H1 (cell line): ENCODE measurements around the gene CAMP. TPM values are rescaled to one million over a fixed set of nuclear protein-coding genes. Genes with fewer than 3 reads are reported as not detected.

Source experiments
- CTCF ChIA-PET: fragments of 300-600 bp; sonication (Branson Sonifier 250); formaldehyde crosslinking; loops from one replicate; lab custom pipeline; 2021; ENCODE audit not compliant: partially characterized antibody; lab: Charles Lee
- POLR2A ChIA-PET: fragments of 300-600 bp; sonication (Branson Sonifier 250); formaldehyde crosslinking; loops from one replicate; lab custom pipeline; 2021; ENCODE audit warnings: inconsistent platforms; ENCODE audit not compliant: partially characterized antibody; lab: Charles Lee
- DNase-seq, 2 experiments: peaks; one replicate each; pipeline versions ENCODE4 v3.0.0 to v3.0.0-alpha.2; 2010 to 2022; ENCODE audit warnings: low spot score in 2 of 2, low read depth in 1 of 2, mixed read lengths in 1 of 2
- FAIRE-seq: peaks from 2 replicates; lab custom pipeline; 2011; peaks lifted over from hg19 to GRCh38; lab: Jason Lieb, UNC
- H2AFZ ChIP-seq: 2 replicates; pipeline ENCODE4 v1.8.1; 2012; ENCODE audit warnings: low read length, inconsistent platforms
- H2AK5ac ChIP-seq: 2 replicates; pipeline ENCODE4 v1.6.1; 2013; ENCODE audit warnings: low read depth, low read length
- H2BK120ac ChIP-seq: replicated peaks from 2 replicates; pipeline ENCODE3; 2013; ENCODE audit warnings: low read depth, low read length, inconsistent platforms
- H2BK12ac ChIP-seq: 2 replicates; pipeline ENCODE4 v1.6.1; 2013; ENCODE audit warnings: low read depth, low read length
- H2BK15ac ChIP-seq: 2 replicates; pipeline ENCODE4 v1.6.1; 2013; ENCODE audit warnings: low read length
- H2BK20ac ChIP-seq: 2 replicates; pipeline ENCODE4 v1.6.1; 2013; ENCODE audit warnings: low read length
- H2BK5ac ChIP-seq: 2 replicates; pipeline ENCODE4 v1.6.1; 2013; ENCODE audit warnings: low read depth, low read length
- H3K14ac ChIP-seq: 2 replicates; pipeline ENCODE4 v1.6.1; 2013; ENCODE audit warnings: inconsistent platforms; ENCODE audit not compliant: insufficient read length
- H3K18ac ChIP-seq: 2 replicates; pipeline ENCODE4 v1.6.1; 2013; ENCODE audit warnings: low read length; ENCODE audit errors: extremely low read depth
- H3K23ac ChIP-seq: 2 replicates; pipeline ENCODE4 v1.6.1; 2013; ENCODE audit warnings: inconsistent platforms; ENCODE audit not compliant: insufficient read length
- H3K23me2 ChIP-seq: 2 replicates; pipeline ENCODE4 v1.6.1; 2013; ENCODE audit warnings: low read depth, low read length
- H3K27ac ChIP-seq: 2 replicates; pipeline ENCODE4 v1.6.1; 2011; ENCODE audit warnings: low read depth, low read length, inconsistent platforms
- H3K27me3 ChIP-seq, 4 experiments: replicated peaks in 1 of 4; 1 replicate in 1 of 4; 2 replicates in 3 of 4; pipeline versions ENCODE4 v1.6.1 to v1.8.1; 2011 to 2013; ENCODE audit warnings: low read length in 3 of 4, mild to moderate bottlenecking in 3 of 4, inconsistent platforms in 2 of 4, mixed read lengths in 2 of 4, moderate library complexity in 1 of 4; ENCODE audit not compliant: control insufficient read depth in 3 of 4, insufficient read depth in 3 of 4; ENCODE audit errors: extremely low read depth in 1 of 4
- H3K36me3 ChIP-seq, 4 experiments: 2 replicates each; pipeline versions ENCODE4 v1.6.1 to v1.8.1; 2011 to 2013; ENCODE audit warnings: mild to moderate bottlenecking in 4 of 4, low read length in 3 of 4, moderate library complexity in 2 of 4, control low read depth in 1 of 4, inconsistent platforms in 1 of 4; ENCODE audit not compliant: insufficient read depth in 4 of 4, control insufficient read depth in 2 of 4
- H3K4ac ChIP-seq: replicated peaks from 2 replicates; pipeline ENCODE3; 2013; ENCODE audit warnings: low read length, low read depth, mixed read lengths, inconsistent platforms; ENCODE audit not compliant: insufficient read length
- H3K4me1 ChIP-seq, 4 experiments: replicated peaks in 1 of 4; 1 replicate in 1 of 4; 2 replicates in 3 of 4; pipeline versions ENCODE4 v1.6.1 to v1.8.1; 2011 to 2013; ENCODE audit warnings: low read length in 3 of 4, inconsistent platforms in 2 of 4, mixed read lengths in 1 of 4; ENCODE audit not compliant: insufficient read depth in 4 of 4, control insufficient read depth in 3 of 4
- H3K4me2 ChIP-seq, 2 experiments: 2 replicates each; pipeline versions ENCODE4 v1.6.1 to v1.8.1; 2011 to 2013; ENCODE audit warnings: low read depth in 2 of 2, low read length in 2 of 2, control low read depth in 1 of 2, inconsistent platforms in 1 of 2, mild to moderate bottlenecking in 1 of 2; ENCODE audit not compliant: insufficient read depth in 1 of 2
- H3K4me3 ChIP-seq, 4 experiments: fragments of 200-600, 300-600 bp in 1 of 4; sonication (generic), shearing (Covaris generic), sonication (Bioruptor Twin) in 1 of 4; 2 replicates each; pipeline versions ENCODE4 v1.5.1 to v1.8.1; 2011 to 2016; ENCODE audit warnings: low read length in 4 of 4, low read depth in 3 of 4, control low read depth in 2 of 4, inconsistent platforms in 2 of 4, mild to moderate bottlenecking in 2 of 4, mixed read lengths in 1 of 4, moderate library complexity in 1 of 4; ENCODE audit not compliant: insufficient read depth in 2 of 4; ENCODE audit errors: extremely low read depth in 1 of 4
- H3K56ac ChIP-seq: replicated peaks from 2 replicates; pipeline ENCODE3; 2013; ENCODE audit warnings: low read depth, mild to moderate bottlenecking, mixed read lengths, low read length, inconsistent platforms; ENCODE audit not compliant: insufficient read length
- H3K79me1 ChIP-seq: 2 replicates; pipeline ENCODE4 v1.6.1; 2013; ENCODE audit warnings: low read depth, low read length, control low read depth
- H3K79me2 ChIP-seq, 2 experiments: 2 replicates each; pipeline versions ENCODE4 v1.6.1 to v1.8.1; 2012 to 2013; ENCODE audit warnings: low read length in 2 of 2, mild to moderate bottlenecking in 2 of 2, inconsistent platforms in 1 of 2; ENCODE audit not compliant: insufficient read depth in 2 of 2, control insufficient read depth in 1 of 2
- H3K9ac ChIP-seq, 4 experiments: replicated peaks in 1 of 4; 1 replicate in 1 of 4; 2 replicates in 3 of 4; pipeline versions ENCODE4 v1.6.1 to v1.8.1; 2011 to 2013; ENCODE audit warnings: low read depth in 3 of 4, low read length in 3 of 4, control low read depth in 2 of 4, mild to moderate bottlenecking in 2 of 4, moderate library complexity in 2 of 4, inconsistent platforms in 1 of 4; ENCODE audit errors: extremely low read depth in 1 of 4
- H3K9me3 ChIP-seq, 2 experiments: 2 replicates each; pipeline versions ENCODE4 v1.6.1 to v1.8.1; 2012 to 2013; ENCODE audit warnings: mild to moderate bottlenecking in 2 of 2, moderate library complexity in 2 of 2, control low read depth in 1 of 2, inconsistent platforms in 1 of 2, low read depth in 1 of 2, low read length in 1 of 2, mixed read lengths in 1 of 2; ENCODE audit not compliant: insufficient read depth in 2 of 2
- H4K20me1 ChIP-seq, 2 experiments: replicated peaks in 1 of 2; 2 replicates each; pipeline versions ENCODE3 to v1.8.1; 2011 to 2013; ENCODE audit warnings: inconsistent platforms in 2 of 2, low read length in 2 of 2, mild to moderate bottlenecking in 1 of 2; ENCODE audit not compliant: insufficient read depth in 2 of 2, control insufficient read depth in 1 of 2
- H4K5ac ChIP-seq: 2 replicates; pipeline ENCODE4 v1.6.1; 2013; ENCODE audit warnings: low read length, low read depth, mixed read lengths, inconsistent platforms; ENCODE audit not compliant: insufficient read length
- H4K8ac ChIP-seq: 2 replicates; pipeline ENCODE4 v1.8.0; 2013; ENCODE audit warnings: mild to moderate bottlenecking, moderate library complexity, low read length, inconsistent platforms; ENCODE audit not compliant: insufficient read depth; ENCODE audit errors: extremely low read depth
- H4K91ac ChIP-seq: replicated peaks from 2 replicates; pipeline ENCODE3; 2013; ENCODE audit warnings: low read length, mixed read lengths, inconsistent platforms; ENCODE audit not compliant: insufficient read length
- RBBP5 ChIP-seq: IDR thresholded peaks from 2 replicates; pipeline ENCODE4 v1.7.1; 2012; ENCODE audit warnings: low read depth, mild to moderate bottlenecking, inconsistent platforms, low read length, moderate library complexity, borderline replicate concordance
- YY1 ChIP-seq: IDR thresholded peaks from 2 replicates; pipeline ENCODE4 v1.6.1; 2011; ENCODE audit warnings: low read depth, mild to moderate bottlenecking, low read length
- WGBS, 2 experiments: shearing (Covaris generic) in 1 of 2; methylation state at CpG; one replicate each; pipeline versions ENCODE4 v1.1.6 to v1.1.7; 2013 to 2015; ENCODE audit warnings: low lambda C conversion rate in 2 of 2, mixed read lengths in 2 of 2, inconsistent platforms in 1 of 2, low coverage in 1 of 2, missing lambda C conversion rate in 1 of 2; ENCODE audit not compliant: insufficient replicate concordance in 2 of 2, insufficient coverage in 1 of 2, insufficient read length in 1 of 2; ENCODE audit errors: extremely low coverage in 1 of 2, missing lambda C conversion rate in 1 of 2; 5-methylcytosine and 5-hydroxymethylcytosine counted together
- polyA plus RNA-seq, 7 experiments: library from polyadenylated mRNA; depleted of rRNA in 3 of 7; stranded (reverse) in 5 of 7; unstranded in 2 of 7; fragments of >200 nt in 5 of 7; fragments of 200-250 nt in 2 of 7; gene quantifications; 1 replicate in 5 of 7; 2 replicates in 1 of 7; 4 replicates in 1 of 7; pipeline versions ENCODE4 v1.2.1 to v1.2.3, GENCODE V29; 2011 to 2013; ENCODE audit warnings: missing spikeins in 2 of 7, mixed read lengths in 2 of 7
- total RNA-seq: library from RNA; stranded (reverse); fragmentation: NEBNext Ultra II Directional; extraction: Animal tissue kit (Norgen Biotek cat#: 25700); gene quantifications from 2 replicates; pipeline ENCODE4 v1.2.1, GENCODE V29; 2021
- TF ChIP-seq, protein P1 (sequence below), 3 experiments: IDR thresholded peaks; 1 replicate in 2 of 3; 2 replicates in 1 of 3; pipeline versions ENCODE4 v1.5.1 to v1.6.1; 2011; ENCODE audit warnings: low read length in 3 of 3, mild to moderate bottlenecking in 3 of 3, inconsistent platforms in 2 of 3, low read depth in 1 of 3, moderate library complexity in 1 of 3; ENCODE audit not compliant: insufficient read depth in 1 of 3; ENCODE audit errors: control extremely low read depth in 1 of 3

Gene CAMP
- total and polyA plus RNA-seq, 2 of the 8 experiments (the other 6 are each of a cell fraction or from before 2014, with no cell fraction given): not detected

DNA sequence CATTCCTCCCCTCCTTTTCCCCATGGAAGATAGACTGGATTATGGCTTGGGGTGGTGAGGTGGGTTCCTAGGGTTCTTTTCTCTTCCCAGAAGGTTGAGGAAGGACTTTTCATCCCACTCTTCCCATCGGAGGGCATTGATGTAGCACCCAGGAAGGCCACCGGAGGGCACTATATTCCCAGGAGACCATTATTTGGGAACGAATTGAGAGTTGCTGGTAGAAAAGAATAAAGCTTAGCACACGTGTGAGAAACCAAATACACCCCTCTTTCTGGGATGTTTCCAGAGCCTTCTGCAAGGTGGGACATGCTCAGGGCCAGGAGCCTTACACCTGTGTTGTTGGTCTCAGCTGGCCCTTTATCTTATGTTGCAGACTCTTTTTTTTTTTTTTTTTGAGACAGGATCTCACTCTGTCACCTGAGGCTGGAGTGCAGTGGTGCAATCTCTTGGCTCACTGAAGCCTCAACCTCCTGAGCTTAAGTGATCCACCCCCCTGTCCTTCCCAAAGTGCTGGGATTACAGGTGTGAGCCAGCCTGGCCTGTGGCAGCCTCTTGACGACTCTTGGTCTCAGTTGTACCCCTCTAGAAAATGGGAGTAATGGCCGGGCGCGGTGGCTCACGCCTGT lies 28.7 kb upstream of the CAMP start:
- Histone ChIP-seq H3K4me3 (no peak overlapping the region), H4K8ac (no peak overlapping the region), H3K4me1 (peaks cover 2 to 11% (median 5%) of the 10 kb centered on the region in 4 experiments), H3K36me3 (no peaks in the 10 kb centered on the region), H2BK20ac (no peak overlapping the region), H3K9ac (no peak overlapping the region; a peak in 1 of 7 replicates), H3K23me2 (no peaks in the 10 kb centered on the region; the same call in 1 of the 2 replicates), H2AFZ (0 out of 2 replicates have a peak overlapping the region, but pooled peaks have one; percentile 11), H2AK5ac (no peak overlapping the region), H2BK120ac (no peak overlapping the region), H2BK5ac (no peak overlapping the region), H3K27ac (no peak overlapping the region), H3K4me2 (no peak overlapping the region), H3K4ac (no peak overlapping the region), H3K14ac (no peak overlapping the region), H3K79me2 (no peaks in the 10 kb centered on the region), H2BK12ac (no peak overlapping the region), H2BK15ac (no peak overlapping the region), H4K91ac (no peak overlapping the region), H3K23ac (no peak overlapping the region), H4K20me1 (no peaks in the 10 kb centered on the region), H3K79me1 (no peaks in the 10 kb centered on the region), H3K56ac (no peak overlapping the region), H4K5ac (no peak overlapping the region), H3K18ac (no peak overlapping the region), H3K27me3 (no peaks in the 10 kb centered on the region), H3K9me3 (no peaks in the 10 kb centered on the region)
- CTCF ChIA-PET: interaction anchor here (0.5 to 3.2 kb wide), 50 partner anchors 11 to 421 kb away, joined by 3 to 25 read pairs (median 5); partner anchors contain the start of genes CCDC51, TMA7 and ZNF589
- FAIRE-seq (peak; percentile 90), DNase-seq (peak; percentile 23 to 95)
- POLR2A ChIA-PET: interaction anchor here (0.6 to 4.7 kb wide), 19 partner anchors 15 to 245 kb away, joined by 3 to 25 read pairs (median 4); partner anchors contain the start of genes CCDC51 and ZNF589
- WGBS, 2 experiments: 58% methylated on average over 9 of the region's 9 CpGs; no CpG with 5 or more reads in 1 of the 2 experiments
- TF ChIP-seq RBBP5 (no peak), YY1 (peak; percentile 63)
- TF ChIP-seq, protein P1, sequence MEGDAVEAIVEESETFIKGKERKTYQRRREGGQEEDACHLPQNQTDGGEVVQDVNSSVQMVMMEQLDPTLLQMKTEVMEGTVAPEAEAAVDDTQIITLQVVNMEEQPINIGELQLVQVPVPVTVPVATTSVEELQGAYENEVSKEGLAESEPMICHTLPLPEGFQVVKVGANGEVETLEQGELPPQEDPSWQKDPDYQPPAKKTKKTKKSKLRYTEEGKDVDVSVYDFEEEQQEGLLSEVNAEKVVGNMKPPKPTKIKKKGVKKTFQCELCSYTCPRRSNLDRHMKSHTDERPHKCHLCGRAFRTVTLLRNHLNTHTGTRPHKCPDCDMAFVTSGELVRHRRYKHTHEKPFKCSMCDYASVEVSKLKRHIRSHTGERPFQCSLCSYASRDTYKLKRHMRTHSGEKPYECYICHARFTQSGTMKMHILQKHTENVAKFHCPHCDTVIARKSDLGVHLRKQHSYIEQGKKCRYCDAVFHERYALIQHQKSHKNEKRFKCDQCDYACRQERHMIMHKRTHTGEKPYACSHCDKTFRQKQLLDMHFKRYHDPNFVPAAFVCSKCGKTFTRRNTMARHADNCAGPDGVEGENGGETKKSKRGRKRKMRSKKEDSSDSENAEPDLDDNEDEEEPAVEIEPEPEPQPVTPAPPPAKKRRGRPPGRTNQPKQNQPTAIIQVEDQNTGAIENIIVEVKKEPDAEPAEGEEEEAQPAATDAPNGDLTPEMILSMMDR (IDR thresholded peaks at IDR 0.05; ENCODE audit: control extremely low read depth in 1 of 3, insufficient read depth in 1 of 3, low read depth in 1 of 3, low read length in 3 of 3): peak; percentile 67 to 91 (median 78)
